Measurements from ENCODE around the gene FHL1. TPM values are rescaled to one million over a fixed set of nuclear protein-coding genes. Genes with fewer than 3 reads are reported as not detected.

FHL1 gene
- total RNA-seq, 1 donor, result 51.8 TPM

DNA sequence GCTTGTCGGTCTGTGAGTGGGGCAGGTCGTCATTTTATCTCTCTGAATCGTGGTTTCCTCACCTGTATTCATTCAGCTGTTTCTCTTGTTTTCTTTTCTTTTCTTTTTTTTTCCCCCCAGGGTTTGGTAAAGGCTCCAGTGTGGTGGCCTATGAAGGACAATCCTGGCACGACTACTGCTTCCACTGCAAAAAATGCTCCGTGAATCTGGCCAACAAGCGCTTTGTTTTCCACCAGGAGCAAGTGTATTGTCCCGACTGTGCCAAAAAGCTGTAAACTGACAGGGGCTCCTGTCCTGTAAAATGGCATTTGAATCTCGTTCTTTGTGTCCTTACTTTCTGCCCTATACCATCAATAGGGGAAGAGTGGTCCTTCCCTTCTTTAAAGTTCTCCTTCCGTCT, 62.4 kb downstream of the FHL1 start:
- TF ChIP-seq, protein P1, sequence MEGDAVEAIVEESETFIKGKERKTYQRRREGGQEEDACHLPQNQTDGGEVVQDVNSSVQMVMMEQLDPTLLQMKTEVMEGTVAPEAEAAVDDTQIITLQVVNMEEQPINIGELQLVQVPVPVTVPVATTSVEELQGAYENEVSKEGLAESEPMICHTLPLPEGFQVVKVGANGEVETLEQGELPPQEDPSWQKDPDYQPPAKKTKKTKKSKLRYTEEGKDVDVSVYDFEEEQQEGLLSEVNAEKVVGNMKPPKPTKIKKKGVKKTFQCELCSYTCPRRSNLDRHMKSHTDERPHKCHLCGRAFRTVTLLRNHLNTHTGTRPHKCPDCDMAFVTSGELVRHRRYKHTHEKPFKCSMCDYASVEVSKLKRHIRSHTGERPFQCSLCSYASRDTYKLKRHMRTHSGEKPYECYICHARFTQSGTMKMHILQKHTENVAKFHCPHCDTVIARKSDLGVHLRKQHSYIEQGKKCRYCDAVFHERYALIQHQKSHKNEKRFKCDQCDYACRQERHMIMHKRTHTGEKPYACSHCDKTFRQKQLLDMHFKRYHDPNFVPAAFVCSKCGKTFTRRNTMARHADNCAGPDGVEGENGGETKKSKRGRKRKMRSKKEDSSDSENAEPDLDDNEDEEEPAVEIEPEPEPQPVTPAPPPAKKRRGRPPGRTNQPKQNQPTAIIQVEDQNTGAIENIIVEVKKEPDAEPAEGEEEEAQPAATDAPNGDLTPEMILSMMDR (IDR thresholded peaks at IDR 0.05; ENCODE audit: extremely low read depth, low read depth, low read length), result no peak
- Histone ChIP-seq H4K20me1 (ENCODE audit: insufficient read depth, low read length) (no peaks in the 10 kb centered on the region), H3K27ac (ENCODE audit: low read depth, low read length) (peak overlapping the region; percentile 2), H3K4me1 (ENCODE audit: insufficient read depth, low read length) (peaks cover 29% of the 10 kb centered on the region), H3K9me3 (ENCODE audit: low read depth, low read length) (no peaks in the 10 kb centered on the region), H3K27me3 (ENCODE audit: insufficient read depth, low read length) (no peaks in the 10 kb centered on the region), H3K36me3 (ENCODE audit: insufficient read depth, low read length) (peaks cover 26% of the 10 kb centered on the region), H3K79me2 (ENCODE audit: insufficient read depth, low read length) (no peaks in the 10 kb centered on the region), H3K4me3 (ENCODE audit: insufficient read depth, low read length) (no peak overlapping the region), H2AFZ (ENCODE audit: low read length) (no peak overlapping the region), H3K4me2 (ENCODE audit: insufficient read depth, low read length) (no peak overlapping the region)
- DNase-seq (ENCODE audit: insufficient read length, low spot score, missing footprints), result peak; percentile 26

DNA sequence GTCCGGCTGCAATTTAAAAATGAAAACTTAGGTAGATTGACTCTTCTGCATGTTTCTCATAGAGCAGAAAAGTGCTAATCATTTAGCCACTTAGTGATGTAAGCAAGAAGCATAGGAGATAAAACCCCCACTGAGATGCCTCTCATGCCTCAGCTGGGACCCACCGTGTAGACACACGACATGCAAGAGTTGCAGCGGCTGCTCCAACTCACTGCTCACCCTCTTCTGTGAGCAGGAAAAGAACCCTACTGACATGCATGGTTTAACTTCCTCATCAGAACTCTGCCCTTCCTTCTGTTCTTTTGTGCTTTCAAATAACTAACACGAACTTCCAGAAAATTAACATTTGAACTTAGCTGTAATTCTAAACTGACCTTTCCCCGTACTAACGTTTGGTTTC, 62.9 kb downstream of the FHL1 start:
- H2AFZ ChIP-seq (ENCODE audit: low read length), result no peak overlapping the region
- peaks cover 26% of the 10 kb centered on the region for H3K36me3 ChIP-seq (ENCODE audit: insufficient read depth, low read length)
- H3K4me2 ChIP-seq (ENCODE audit: insufficient read depth, low read length), result no peak overlapping the region
- no peaks in the 10 kb centered on the region for H3K27me3 ChIP-seq (ENCODE audit: insufficient read depth, low read length)
- H3K9me3 ChIP-seq (ENCODE audit: low read depth, low read length), result no peaks in the 10 kb centered on the region
- H3K4me3 ChIP-seq (ENCODE audit: insufficient read depth, low read length), result no peak overlapping the region
- H4K20me1 ChIP-seq (ENCODE audit: insufficient read depth, low read length), result no peaks in the 10 kb centered on the region
- DNase-seq (ENCODE audit: insufficient read length, low spot score, missing footprints), result no peak
- H3K4me1 ChIP-seq (ENCODE audit: insufficient read depth, low read length), result peaks cover 29% of the 10 kb centered on the region
- no peak overlapping the region for H3K27ac ChIP-seq (ENCODE audit: low read depth, low read length)
- no peaks in the 10 kb centered on the region for H3K79me2 ChIP-seq (ENCODE audit: insufficient read depth, low read length)
- TF ChIP-seq, protein P1 (IDR thresholded peaks at IDR 0.05; ENCODE audit: extremely low read depth, low read depth, low read length), result no peak

DNA sequence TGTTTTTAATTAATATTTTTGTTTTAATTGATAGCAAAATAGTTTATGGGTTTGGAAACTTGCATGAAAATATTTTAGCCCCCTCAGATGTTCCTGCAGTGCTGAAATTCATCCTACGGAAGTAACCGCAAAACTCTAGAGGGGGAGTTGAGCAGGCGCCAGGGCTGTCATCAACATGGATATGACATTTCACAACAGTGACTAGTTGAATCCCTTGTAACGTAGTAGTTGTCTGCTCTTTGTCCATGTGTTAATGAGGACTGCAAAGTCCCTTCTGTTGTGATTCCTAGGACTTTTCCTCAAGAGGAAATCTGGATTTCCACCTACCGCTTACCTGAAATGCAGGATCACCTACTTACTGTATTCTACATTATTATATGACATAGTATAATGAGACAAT, 63.5 kb downstream of the FHL1 start:
- no peaks in the 10 kb centered on the region for H3K79me2 ChIP-seq (ENCODE audit: insufficient read depth, low read length)
- peaks cover 26% of the 10 kb centered on the region for H3K36me3 ChIP-seq (ENCODE audit: insufficient read depth, low read length)
- TF ChIP-seq, protein P1 (IDR thresholded peaks at IDR 0.05; ENCODE audit: extremely low read depth, low read depth, low read length), result no peak
- no peak overlapping the region for H2AFZ ChIP-seq (ENCODE audit: low read length)
- no peak overlapping the region for H3K27ac ChIP-seq (ENCODE audit: low read depth, low read length)
- H3K4me2 ChIP-seq (ENCODE audit: insufficient read depth, low read length), result no peak overlapping the region
- DNase-seq (ENCODE audit: insufficient read length, low spot score, missing footprints), result peak; percentile 6
- no peaks in the 10 kb centered on the region for H3K27me3 ChIP-seq (ENCODE audit: insufficient read depth, low read length)
- no peaks in the 10 kb centered on the region for H3K9me3 ChIP-seq (ENCODE audit: low read depth, low read length)
- H3K4me3 ChIP-seq (ENCODE audit: insufficient read depth, low read length), result no peak overlapping the region
- H3K4me1 ChIP-seq (ENCODE audit: insufficient read depth, low read length), result peaks cover 33% of the 10 kb centered on the region
- H4K20me1 ChIP-seq (ENCODE audit: insufficient read depth, low read length), result no peaks in the 10 kb centered on the region

DNA sequence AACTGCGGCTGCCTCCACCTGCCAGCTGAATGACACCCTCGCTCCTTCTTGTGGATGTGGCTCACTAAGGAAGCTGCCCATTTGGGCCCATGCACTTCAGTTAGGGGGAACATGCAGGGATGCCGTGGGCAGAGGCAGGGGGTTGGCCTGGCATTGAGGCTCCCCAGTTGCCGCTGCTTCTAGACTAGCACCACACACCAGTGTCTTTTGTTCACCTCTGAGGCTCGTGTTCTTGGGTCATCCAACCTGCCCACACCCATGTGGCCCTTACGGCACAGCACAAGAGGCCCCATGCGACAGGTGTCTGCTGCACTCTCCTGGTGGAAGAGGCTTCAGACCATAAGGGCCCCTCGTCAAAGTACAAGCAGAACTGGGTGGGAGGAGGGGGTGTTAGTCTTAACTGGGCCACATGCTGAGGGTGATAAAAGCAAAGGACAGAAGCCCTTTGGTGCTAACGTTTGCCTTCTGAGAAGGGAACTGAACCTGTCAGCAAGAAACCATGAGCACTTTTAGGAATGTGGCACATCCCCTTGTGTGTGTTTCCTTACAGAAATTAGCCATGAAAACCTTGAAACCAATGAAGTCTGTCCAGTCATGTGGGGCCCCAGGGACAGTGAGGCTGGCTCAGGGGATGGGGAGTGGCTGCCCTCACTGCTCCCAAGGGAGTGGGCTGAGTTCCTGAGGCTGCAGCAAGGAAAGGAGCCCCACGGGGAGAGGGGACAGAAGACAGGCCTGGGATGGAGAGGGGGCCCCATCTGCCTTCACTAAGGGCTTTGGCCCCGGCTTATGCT, 64.6 kb downstream of the FHL1 start:
- TF ChIP-seq, protein P1 (IDR thresholded peaks at IDR 0.05; ENCODE audit: extremely low read depth, low read depth, low read length), result no peak
- H3K79me2 ChIP-seq (ENCODE audit: insufficient read depth, low read length), result no peaks in the 10 kb centered on the region
- no peak for DNase-seq (ENCODE audit: insufficient read length, low spot score, missing footprints)
- H3K4me3 ChIP-seq (ENCODE audit: insufficient read depth, low read length), result no peak overlapping the region
- H3K4me2 ChIP-seq (ENCODE audit: insufficient read depth, low read length), result no peak overlapping the region
- no peaks in the 10 kb centered on the region for H4K20me1 ChIP-seq (ENCODE audit: insufficient read depth, low read length)
- H3K27ac ChIP-seq (ENCODE audit: low read depth, low read length), result peak overlapping the region; percentile 14
- H3K4me1 ChIP-seq (ENCODE audit: insufficient read depth, low read length), result peaks cover 37% of the 10 kb centered on the region
- no peaks in the 10 kb centered on the region for H3K9me3 ChIP-seq (ENCODE audit: low read depth, low read length)
- no peak overlapping the region for H2AFZ ChIP-seq (ENCODE audit: low read length)
- H3K27me3 ChIP-seq (ENCODE audit: insufficient read depth, low read length), result no peaks in the 10 kb centered on the region
- peaks cover 26% of the 10 kb centered on the region for H3K36me3 ChIP-seq (ENCODE audit: insufficient read depth, low read length)

Measured in osteoblast (primary cell).